Smooth muscle cell (in vitro differentiated cells): ENCODE results near the gene CTIF. TPM values are rescaled to one million over a fixed set of nuclear protein-coding genes. Genes with fewer than 3 reads are reported as not detected.

Experiments used
- DNase-seq: peaks from one replicate; lab custom pipeline; 2025; ENCODE audit not compliant: unreplicated experiment; lab: John Stamatoyannopoulos, UW
- H2AFZ ChIP-seq: fragments of 200-600 bp; sonication (generic); 2 replicates; pipeline ENCODE4 v1.6.0; 2016; ENCODE audit warnings: antibody characterized with exemption, low read depth, mild to moderate bottlenecking
- H3F3A ChIP-seq: fragments of 200-600 bp; sonication (generic); 2 replicates; pipeline ENCODE4 v1.6.0; 2017; ENCODE audit warnings: antibody characterized with exemption, low read depth
- H3K27ac ChIP-seq: fragments of 200-600 bp; sonication (generic); 2 replicates; pipeline ENCODE4 v1.5.1; 2016; ENCODE audit warnings: low read depth, mild to moderate bottlenecking
- H3K27me3 ChIP-seq: fragments of 200-600 bp; sonication (generic); 2 replicates; pipeline ENCODE4 v1.6.1; 2016; ENCODE audit warnings: low read depth, mild to moderate bottlenecking
- H3K36me3 ChIP-seq: fragments of 200-600 bp; sonication (generic); 2 replicates; pipeline ENCODE4 v1.5.1; 2016; ENCODE audit warnings: low read depth
- H3K4me1 ChIP-seq: fragments of 200-600 bp; sonication (generic); 2 replicates; pipeline ENCODE4 v1.5.1; 2016; ENCODE audit warnings: low read depth
- H3K4me2 ChIP-seq: fragments of 200-600 bp; sonication (generic); 2 replicates; pipeline ENCODE4 v1.6.0; 2016; ENCODE audit warnings: mild to moderate bottlenecking
- H3K4me3 ChIP-seq: fragments of 200-600 bp; sonication (generic); 2 replicates; pipeline ENCODE4 v1.5.1; 2016; ENCODE audit warnings: mild to moderate bottlenecking
- H3K79me2 ChIP-seq: fragments of 200-600 bp; sonication (generic); 2 replicates; pipeline ENCODE4 v1.6.0; 2016; ENCODE audit warnings: low read depth, mild to moderate bottlenecking
- H3K9ac ChIP-seq: fragments of 200-600 bp; sonication (generic); 2 replicates; pipeline ENCODE4 v1.6.0; 2016; ENCODE audit warnings: low read depth
- H3K9me3 ChIP-seq: fragments of 200-600 bp; sonication (generic); replicated peaks from 2 replicates; pipeline ENCODE4 v1.5.1; 2016; ENCODE audit warnings: low read depth
- H4K20me1 ChIP-seq: fragments of 200-600 bp; sonication (generic); 2 replicates; pipeline ENCODE4 v1.6.0; 2016; ENCODE audit warnings: low read depth
- WGBS: methylation state at CpG from one replicate; pipeline ENCODE4 v1.1.7; 2016; ENCODE audit warnings: low lambda C conversion rate; 5-methylcytosine and 5-hydroxymethylcytosine counted together
- polyA plus RNA-seq: library from polyadenylated mRNA; unstranded; fragments of >200 nt; fragmentation: Nextera tagmentation; extraction: Ambion mirVana; gene quantifications from 2 replicates; pipeline ENCODE4 v1.2.1, GENCODE V29; 2016
- total RNA-seq: library from RNA; depleted of rRNA; stranded (reverse); fragments of >200 nt; gene quantifications from 2 replicates; pipeline ENCODE4 v1.2.3, GENCODE V29; 2014
- TF ChIP-seq, protein P1 (sequence below): fragments of 200-600 bp; sonication (generic); IDR thresholded peaks from 2 replicates; pipeline ENCODE4 v1.5.1; 2017; ENCODE audit warnings: borderline replicate concordance, mild to moderate bottlenecking, antibody characterized with exemption; ENCODE audit not compliant: insufficient read depth, poor library complexity, severe bottlenecking

The CTIF gene
- total and polyA plus RNA-seq, 2 experiments from 2014 or later: 22.2 to 25.3 TPM

DNA sequence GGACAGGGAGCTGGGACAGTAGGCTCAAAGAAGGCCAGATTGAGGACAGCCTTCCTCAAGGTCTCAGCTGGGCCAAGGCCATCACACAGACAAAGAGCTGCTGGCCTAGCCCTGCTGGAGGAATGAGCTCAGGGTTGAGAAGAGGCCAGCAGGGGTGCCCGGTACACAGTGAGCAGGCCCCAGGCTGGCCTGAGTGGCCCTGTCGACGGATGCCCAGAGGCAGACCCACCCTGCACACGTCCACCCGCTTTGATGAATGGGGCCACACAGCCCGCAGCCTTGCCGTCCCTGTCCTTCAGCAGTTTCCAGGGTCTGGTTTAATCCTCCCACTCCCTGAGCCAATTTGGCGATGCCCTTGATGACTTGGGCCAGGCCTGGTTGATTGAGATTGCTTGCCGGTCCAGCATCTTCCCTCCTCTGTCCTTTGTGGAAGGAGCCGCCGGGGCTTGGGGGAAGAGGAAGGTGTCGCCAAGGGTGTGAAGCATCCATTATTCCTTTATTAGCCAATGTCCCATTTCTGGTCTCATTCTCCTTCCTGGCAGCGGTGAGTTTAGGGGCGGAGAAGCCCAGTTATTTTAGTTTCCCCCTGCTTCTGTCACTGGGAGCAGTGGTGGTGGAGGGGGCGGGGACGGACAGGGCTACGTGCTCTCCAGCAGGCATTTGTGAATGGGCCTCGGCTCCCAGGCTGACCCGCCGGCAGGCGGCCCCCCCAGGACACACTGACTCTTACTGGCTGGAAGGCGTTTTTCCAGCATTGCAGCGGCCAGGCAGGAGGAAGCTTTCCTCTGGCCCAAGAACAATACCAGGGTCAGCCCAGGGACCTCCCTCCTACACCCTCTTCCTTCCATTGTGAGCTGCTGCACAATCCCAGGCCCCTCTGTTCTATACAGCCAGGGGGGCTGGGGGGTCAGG lies 141.8 kb downstream of the CTIF start:
- TF ChIP-seq, protein P1, sequence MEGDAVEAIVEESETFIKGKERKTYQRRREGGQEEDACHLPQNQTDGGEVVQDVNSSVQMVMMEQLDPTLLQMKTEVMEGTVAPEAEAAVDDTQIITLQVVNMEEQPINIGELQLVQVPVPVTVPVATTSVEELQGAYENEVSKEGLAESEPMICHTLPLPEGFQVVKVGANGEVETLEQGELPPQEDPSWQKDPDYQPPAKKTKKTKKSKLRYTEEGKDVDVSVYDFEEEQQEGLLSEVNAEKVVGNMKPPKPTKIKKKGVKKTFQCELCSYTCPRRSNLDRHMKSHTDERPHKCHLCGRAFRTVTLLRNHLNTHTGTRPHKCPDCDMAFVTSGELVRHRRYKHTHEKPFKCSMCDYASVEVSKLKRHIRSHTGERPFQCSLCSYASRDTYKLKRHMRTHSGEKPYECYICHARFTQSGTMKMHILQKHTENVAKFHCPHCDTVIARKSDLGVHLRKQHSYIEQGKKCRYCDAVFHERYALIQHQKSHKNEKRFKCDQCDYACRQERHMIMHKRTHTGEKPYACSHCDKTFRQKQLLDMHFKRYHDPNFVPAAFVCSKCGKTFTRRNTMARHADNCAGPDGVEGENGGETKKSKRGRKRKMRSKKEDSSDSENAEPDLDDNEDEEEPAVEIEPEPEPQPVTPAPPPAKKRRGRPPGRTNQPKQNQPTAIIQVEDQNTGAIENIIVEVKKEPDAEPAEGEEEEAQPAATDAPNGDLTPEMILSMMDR: no peak
- H3K4me3 ChIP-seq: no peak overlapping the region
- H3K9ac ChIP-seq: no peak overlapping the region
- H2AFZ ChIP-seq: no peak overlapping the region
- H3K4me2 ChIP-seq: peak overlapping the region; percentile 12
- peak overlapping the region; percentile 49 for H3K27ac ChIP-seq
- H3K79me2 ChIP-seq: peaks cover 53% of the 10 kb centered on the region
- H3K4me1 ChIP-seq: peaks cover 17% of the 10 kb centered on the region
- WGBS: 76% methylated on average over 23 of the region's 23 CpGs
- H3K36me3 ChIP-seq: no peaks in the 10 kb centered on the region
- peaks cover 6% of the 10 kb centered on the region for H3F3A ChIP-seq
- no peak for DNase-seq
- H4K20me1 ChIP-seq: peaks cover 1% of the 10 kb centered on the region
- H3K9me3 ChIP-seq: no peaks in the 10 kb centered on the region
- no peaks in the 10 kb centered on the region for H3K27me3 ChIP-seq

DNA sequence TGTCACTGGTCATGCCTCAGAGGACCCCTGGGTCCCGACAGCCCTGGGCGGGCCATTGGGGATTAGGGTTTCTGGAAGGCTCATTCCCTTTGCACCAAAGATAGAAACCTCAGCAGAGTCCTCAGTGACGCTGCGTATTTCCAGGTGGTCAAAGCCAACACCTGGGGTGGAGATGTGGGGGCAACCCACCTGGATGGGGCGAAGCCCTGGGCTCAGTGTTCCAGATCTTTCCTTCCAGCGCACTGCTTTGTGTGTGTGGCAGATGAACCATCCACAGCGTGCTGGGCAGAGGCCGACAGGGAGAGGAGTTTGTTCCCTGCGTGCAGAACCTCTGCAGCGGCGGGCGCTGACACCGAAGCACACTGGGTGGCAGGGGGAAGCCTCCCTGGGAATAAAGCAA lies 143.9 kb downstream of the CTIF start:
- H3K27ac ChIP-seq: no peak overlapping the region
- no peak overlapping the region for H2AFZ ChIP-seq
- H3K9me3 ChIP-seq: no peaks in the 10 kb centered on the region
- H3K4me2 ChIP-seq: no peak overlapping the region
- no peak overlapping the region for H3K9ac ChIP-seq
- peaks cover 18% of the 10 kb centered on the region for H3K4me1 ChIP-seq
- no peaks in the 10 kb centered on the region for H3F3A ChIP-seq
- H3K79me2 ChIP-seq: peaks cover 36% of the 10 kb centered on the region
- TF ChIP-seq, protein P1: no peak
- 98% methylated on average over 13 of the region's 13 CpGs for WGBS
- no peaks in the 10 kb centered on the region for H3K36me3 ChIP-seq
- H3K27me3 ChIP-seq: no peaks in the 10 kb centered on the region
- DNase-seq: no peak
- no peak overlapping the region for H3K4me3 ChIP-seq
- peaks cover 5% of the 10 kb centered on the region for H4K20me1 ChIP-seq

- no peak for DNase-seq
- Histone ChIP-seq H3K4me2 (no peak overlapping the region), H2AFZ (no peak overlapping the region), H3K36me3 (no peaks in the 10 kb centered on the region), H3K4me3 (no peak overlapping the region), H3F3A (no peaks in the 10 kb centered on the region), H3K27me3 (no peaks in the 10 kb centered on the region), H3K9ac (no peak overlapping the region), H3K4me1 (peaks cover 18% of the 10 kb centered on the region), H3K9me3 (no peaks in the 10 kb centered on the region), H3K79me2 (peaks cover 32% of the 10 kb centered on the region), H4K20me1 (peaks cover 5% of the 10 kb centered on the region), H3K27ac (no peak overlapping the region)
- WGBS: 97% methylated on average over 6 of the region's 6 CpGs
- TF ChIP-seq, protein P1: no peak
Observed at GRCh38 chr18:48683197-48683596, 144.4 kb downstream of the CTIF start.

- Histone ChIP-seq H3K4me2 (no peak overlapping the region), H2AFZ (no peak overlapping the region), H3K36me3 (no peaks in the 10 kb centered on the region), H3K9ac (no peak overlapping the region), H4K20me1 (peaks cover 5% of the 10 kb centered on the region), H3F3A (no peaks in the 10 kb centered on the region), H3K4me3 (no peak overlapping the region), H3K27me3 (no peaks in the 10 kb centered on the region), H3K79me2 (peaks cover 27% of the 10 kb centered on the region), H3K4me1 (peaks cover 18% of the 10 kb centered on the region), H3K27ac (no peak overlapping the region), H3K9me3 (no peaks in the 10 kb centered on the region)
- TF ChIP-seq, protein P1: no peak
- DNase-seq: no peak
- WGBS: 99% methylated on average over 4 of the region's 4 CpGs
Observed at GRCh38 chr18:48683661-48684060, 144.8 kb downstream of the CTIF start.
